ENCODE data around the gene CLDN7. TPM values are rescaled to one million over a fixed set of nuclear protein-coding genes. Genes with fewer than 3 reads are reported as not detected.

CLDN7 gene
- total RNA-seq, 1 donor from 2014 or later, result 0.42 TPM

GRCh38 chr17:7262935-7263800 lies 890 bp upstream of the CLDN7 start:
- no peak for DNase-seq (ENCODE audit: low spot score)
- Mint-ChIP-seq H3K4me3 (ENCODE audit: unreplicated experiment) (no peak overlapping the region), H3K27me3 (ENCODE audit: low read depth) (peaks cover 11% of the 10 kb centered on the region)

GRCh38 chr17:7261379-7262191 lies 693 bp downstream of the CLDN7 start:
- peaks cover 27% of the 10 kb centered on the region for H3K4me1 Mint-ChIP-seq (ENCODE audit: low read depth)
- peak overlapping the region; percentile 61 for H3K4me3 Mint-ChIP-seq (ENCODE audit: unreplicated experiment)
- TF ChIP-seq CTCF (IDR thresholded peaks at IDR 0.05), result no peak
- H3K36me3 Mint-ChIP-seq (ENCODE audit: low read depth), result peaks cover 16% of the 10 kb centered on the region
- H3K27me3 Mint-ChIP-seq (ENCODE audit: low read depth), result peaks cover 11% of the 10 kb centered on the region
- DNase-seq (ENCODE audit: low spot score), result no peak
- no peak overlapping the region for H3K27ac Mint-ChIP-seq (ENCODE audit: unreplicated experiment)
- no peaks in the 10 kb centered on the region for H3K9me3 Mint-ChIP-seq (ENCODE audit: low read depth)

More at GRCh38 chr17:7262935-7263800, 890 bp upstream of the CLDN7 start:
- TF ChIP-seq CTCF (IDR thresholded peaks at IDR 0.05), result no peak
- Mint-ChIP-seq H3K27ac (ENCODE audit: unreplicated experiment) (no peak overlapping the region), H3K9me3 (ENCODE audit: low read depth) (no peaks in the 10 kb centered on the region), H3K4me1 (ENCODE audit: low read depth) (peaks cover 30% of the 10 kb centered on the region), H3K36me3 (ENCODE audit: low read depth) (peaks cover 7% of the 10 kb centered on the region)

DNA sequence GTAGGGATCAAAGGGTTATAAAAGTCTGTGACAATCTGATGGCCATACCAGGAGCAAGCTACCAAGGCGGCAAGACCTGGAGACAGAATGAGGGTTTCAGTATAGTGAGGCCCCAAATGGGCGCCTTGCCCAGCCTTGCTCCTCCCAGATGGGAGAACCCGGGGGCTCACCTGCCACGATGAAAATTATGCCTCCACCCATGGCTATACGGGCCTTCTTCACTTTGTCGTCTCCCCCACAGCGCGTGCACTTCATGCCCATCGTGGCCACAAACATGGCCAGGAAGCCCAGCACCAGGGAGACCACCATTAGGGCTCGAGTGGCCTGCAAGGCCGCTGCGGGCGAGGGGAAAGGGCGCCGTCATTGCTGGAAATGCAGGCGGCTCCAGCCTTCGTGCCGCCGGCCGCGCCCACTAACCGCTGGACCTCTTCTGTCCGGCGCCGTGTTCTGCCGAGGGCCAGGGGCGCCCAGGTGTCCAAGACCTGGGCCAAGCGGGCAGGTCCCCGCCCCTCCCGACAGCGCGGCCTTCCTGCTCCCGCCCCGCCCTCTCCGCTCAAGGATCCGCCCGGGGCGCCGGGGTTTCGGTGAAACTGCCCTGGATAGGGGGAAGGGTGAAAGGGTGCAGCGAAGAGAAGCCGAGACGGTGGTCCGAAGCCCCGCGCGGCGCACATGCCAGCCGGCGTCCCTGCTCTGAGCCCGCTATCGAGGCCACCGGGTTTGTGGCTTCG lies 1.5 kb downstream of the CLDN7 start:
- no peak for DNase-seq (ENCODE audit: low spot score)
- Mint-ChIP-seq H3K4me1 (ENCODE audit: low read depth) (peaks cover 22% of the 10 kb centered on the region), H3K27ac (ENCODE audit: unreplicated experiment) (no peak overlapping the region), H3K4me3 (ENCODE audit: unreplicated experiment) (peak overlapping the region; percentile 61), H3K36me3 (ENCODE audit: low read depth) (peaks cover 19% of the 10 kb centered on the region), H3K9me3 (ENCODE audit: low read depth) (no peaks in the 10 kb centered on the region), H3K27me3 (ENCODE audit: low read depth) (peaks cover 11% of the 10 kb centered on the region)
- TF ChIP-seq CTCF (IDR thresholded peaks at IDR 0.05), result no peak

GRCh38 chr17:7260151-7260550 lies 2.1 kb downstream of the CLDN7 start:
- Mint-ChIP-seq H3K36me3 (ENCODE audit: low read depth) (peaks cover 19% of the 10 kb centered on the region), H3K4me3 (ENCODE audit: unreplicated experiment) (no peak overlapping the region), H3K27ac (ENCODE audit: unreplicated experiment) (no peak overlapping the region), H3K27me3 (ENCODE audit: low read depth) (peaks cover 11% of the 10 kb centered on the region), H3K9me3 (ENCODE audit: low read depth) (no peaks in the 10 kb centered on the region), H3K4me1 (ENCODE audit: low read depth) (peaks cover 22% of the 10 kb centered on the region)
- DNase-seq (ENCODE audit: low spot score), result no peak
- TF ChIP-seq CTCF (IDR thresholded peaks at IDR 0.05), result no peak

DNA sequence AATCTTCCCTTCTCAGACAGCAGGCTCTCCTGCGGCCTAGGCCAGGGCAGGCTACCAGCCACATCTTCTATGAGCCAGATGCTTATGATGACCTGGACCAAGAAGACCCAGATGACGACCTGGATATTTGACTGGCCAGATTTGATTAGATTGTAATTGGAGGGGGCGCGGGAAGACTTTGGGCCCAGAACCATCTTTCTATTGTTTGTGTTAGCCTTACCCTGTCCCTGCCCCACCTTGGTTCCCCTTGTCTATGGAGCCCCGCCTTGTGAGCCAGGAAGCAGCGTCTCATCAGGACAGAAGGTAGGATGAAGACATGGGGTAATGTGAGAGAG lies 2.8 kb downstream of the CLDN7 start:
- Mint-ChIP-seq H3K4me3 (ENCODE audit: unreplicated experiment) (no peak overlapping the region), H3K36me3 (ENCODE audit: low read depth) (peaks cover 22% of the 10 kb centered on the region), H3K9me3 (ENCODE audit: low read depth) (no peaks in the 10 kb centered on the region), H3K27me3 (ENCODE audit: low read depth) (peaks cover 11% of the 10 kb centered on the region), H3K27ac (ENCODE audit: unreplicated experiment) (no peak overlapping the region), H3K4me1 (ENCODE audit: low read depth) (peaks cover 21% of the 10 kb centered on the region)
- DNase-seq (ENCODE audit: low spot score), result no peak
- TF ChIP-seq CTCF (IDR thresholded peaks at IDR 0.05), result no peak

Measured in chondrocyte (in vitro differentiated cells).